ACC112 (cell line): ENCODE results near the gene SELENOV.

Experiments
- H2AFZ ChIP-seq: fragments of 200-600 bp; sonication (generic); one replicate; pipeline ENCODE4 v1.6.0; 2017; ENCODE audit warnings: antibody characterized with exemption, low read length; ENCODE audit not compliant: unreplicated experiment
- H3K27ac ChIP-seq: fragments of 200-600 bp; sonication (generic); 2 replicates; pipeline ENCODE4 v1.5.1; 2014; ENCODE audit warnings: low read depth, mild to moderate bottlenecking, antibody characterized with exemption, low read length, moderate library complexity
- H3K27me3 ChIP-seq: fragments of 200-600 bp; sonication (generic); 2 replicates; pipeline ENCODE4 v1.6.1; 2014; ENCODE audit warnings: mild to moderate bottlenecking, antibody characterized with exemption, low read length, moderate library complexity, mixed read lengths; ENCODE audit not compliant: insufficient read depth
- H3K36me3 ChIP-seq: fragments of 200-600 bp; sonication (generic); 2 replicates; pipeline ENCODE4 v1.6.1; 2016; ENCODE audit warnings: mild to moderate bottlenecking, antibody characterized with exemption, low read length, moderate library complexity, mixed read lengths; ENCODE audit not compliant: insufficient read depth
- H3K4me1 ChIP-seq: fragments of 200-600 bp; sonication (generic); one replicate; pipeline ENCODE4 v1.6.1; 2016; ENCODE audit warnings: low read length, mixed read lengths; ENCODE audit not compliant: insufficient read depth, unreplicated experiment, control insufficient read depth
- H3K4me3 ChIP-seq: fragments of 200-600 bp; sonication (generic); 2 replicates; pipeline ENCODE4 v1.5.1; 2014; ENCODE audit warnings: mild to moderate bottlenecking, low read depth, low read length
- H3K79me2 ChIP-seq: fragments of 200-600 bp; sonication (generic); one replicate; pipeline ENCODE4 v1.6.0; 2016; ENCODE audit warnings: low read length; ENCODE audit not compliant: control insufficient read depth, unreplicated experiment, insufficient read depth

Gene SELENOV

DNA sequence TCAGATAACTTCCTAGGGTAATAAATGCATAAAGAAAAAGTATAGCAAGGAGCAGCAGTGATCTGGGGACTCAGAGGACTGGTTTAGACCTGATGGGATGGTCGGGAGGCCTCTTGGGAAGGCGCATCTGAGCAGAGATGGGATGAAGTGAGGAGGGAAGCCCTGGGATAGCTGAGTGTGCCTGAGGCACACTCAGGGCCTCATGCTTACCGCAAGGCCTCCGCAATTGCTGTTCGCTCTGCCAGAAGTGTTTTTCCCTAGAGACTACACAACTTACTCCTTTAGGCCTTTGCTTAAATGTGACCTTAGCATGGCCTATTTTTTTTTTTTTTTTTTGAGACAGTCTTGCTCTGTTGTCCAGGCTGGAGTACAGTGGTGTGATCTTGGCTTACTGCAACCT lies 20.3 kb upstream of the SELENOV start:
- no peak overlapping the region for H3K4me3 ChIP-seq
- H3K4me1 ChIP-seq: peaks cover 5% of the 10 kb centered on the region
- H3K79me2 ChIP-seq: no peaks in the 10 kb centered on the region
- no peak overlapping the region for H3K27ac ChIP-seq
- no peak overlapping the region for H2AFZ ChIP-seq
- H3K27me3 ChIP-seq: peaks cover 19% of the 10 kb centered on the region
- no peaks in the 10 kb centered on the region for H3K36me3 ChIP-seq

GRCh38 chr19:39496063-39496462 lies 18.9 kb upstream of the SELENOV start:
- no peaks in the 10 kb centered on the region for H3K79me2 ChIP-seq
- H3K4me3 ChIP-seq: no peak overlapping the region
- peaks cover 30% of the 10 kb centered on the region for H3K27me3 ChIP-seq
- H2AFZ ChIP-seq: no peak overlapping the region
- no peak overlapping the region for H3K27ac ChIP-seq
- no peaks in the 10 kb centered on the region for H3K36me3 ChIP-seq
- peaks cover 5% of the 10 kb centered on the region for H3K4me1 ChIP-seq

- no peak overlapping the region for H3K27ac ChIP-seq
- peaks cover 30% of the 10 kb centered on the region for H3K27me3 ChIP-seq
- H3K36me3 ChIP-seq: no peaks in the 10 kb centered on the region
- H2AFZ ChIP-seq: peak overlapping the region; percentile 50
- no peaks in the 10 kb centered on the region for H3K79me2 ChIP-seq
- peak overlapping the region; percentile 69; the same call in 1 of the 2 replicates for H3K4me3 ChIP-seq
- H3K4me1 ChIP-seq: peaks cover 5% of the 10 kb centered on the region
These were observed 17.3 kb upstream of the SELENOV start for GRCh38 chr19:39497701-39497995.

- Histone ChIP-seq H3K27me3 (peaks cover 30% of the 10 kb centered on the region), H3K4me3 (peak overlapping the region; percentile 69), H3K36me3 (no peaks in the 10 kb centered on the region), H2AFZ (peak overlapping the region; percentile 50), H3K4me1 (peaks cover 5% of the 10 kb centered on the region), H3K27ac (no peak overlapping the region), H3K79me2 (no peaks in the 10 kb centered on the region)
These were observed 16.7 kb upstream of the SELENOV start for GRCh38 chr19:39497996-39498797.

DNA sequence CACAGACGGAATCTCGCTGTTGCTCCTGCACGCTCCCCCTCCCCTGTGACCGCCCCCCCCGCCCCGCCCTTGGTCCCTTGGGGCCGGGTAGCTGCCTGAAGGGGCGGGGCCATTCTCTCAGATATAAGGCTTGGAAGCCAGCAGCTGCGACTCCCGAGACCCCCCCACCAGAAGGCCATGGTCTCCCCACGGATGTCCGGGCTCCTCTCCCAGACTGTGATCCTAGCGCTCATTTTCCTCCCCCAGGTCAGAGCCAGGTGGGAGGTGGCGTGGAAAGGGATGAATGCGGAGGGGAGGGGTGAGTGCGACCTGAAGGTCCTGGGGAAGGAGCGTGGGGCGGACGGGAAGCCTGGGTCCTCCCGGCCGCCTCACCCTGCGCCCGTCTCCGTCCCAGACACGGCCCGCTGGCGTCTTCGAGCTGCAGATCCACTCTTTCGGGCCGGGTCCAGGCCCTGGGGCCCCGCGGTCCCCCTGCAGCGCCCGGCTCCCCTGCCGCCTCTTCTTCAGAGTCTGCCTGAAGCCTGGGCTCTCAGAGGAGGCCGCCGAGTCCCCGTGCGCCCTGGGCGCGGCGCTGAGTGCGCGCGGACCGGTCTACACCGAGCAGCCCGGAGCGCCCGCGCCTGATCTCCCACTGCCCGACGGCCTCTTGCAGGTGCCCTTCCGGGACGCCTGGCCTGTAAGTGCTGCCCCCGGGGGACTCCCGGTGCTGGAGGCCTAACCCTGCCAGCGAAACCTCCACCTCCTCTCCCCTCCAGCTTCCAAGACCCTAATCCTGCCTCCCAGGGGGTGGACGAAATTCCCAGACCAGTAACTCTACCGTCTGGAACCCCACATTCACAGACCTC lies 15.9 kb upstream of the SELENOV start, which contains the start of gene DLL3:
Gene DLL3, plus strand, starts transcription at position 150 of the 845 bp plus-strand sequence. Its CDS starts 28 bp downstream, at position 178.
- Histone ChIP-seq H3K79me2 (no peaks in the 10 kb centered on the region), H3K27me3 (peaks cover 30% of the 10 kb centered on the region), H3K4me3 (peak within 1 kb of the TSS; percentile 69), H2AFZ (peak within 1 kb of the TSS; percentile 50), H3K36me3 (no peaks in the 10 kb centered on the region), H3K27ac (no peak within 1 kb of the TSS), H3K4me1 (peaks cover 5% of the 10 kb centered on the region)

DNA sequence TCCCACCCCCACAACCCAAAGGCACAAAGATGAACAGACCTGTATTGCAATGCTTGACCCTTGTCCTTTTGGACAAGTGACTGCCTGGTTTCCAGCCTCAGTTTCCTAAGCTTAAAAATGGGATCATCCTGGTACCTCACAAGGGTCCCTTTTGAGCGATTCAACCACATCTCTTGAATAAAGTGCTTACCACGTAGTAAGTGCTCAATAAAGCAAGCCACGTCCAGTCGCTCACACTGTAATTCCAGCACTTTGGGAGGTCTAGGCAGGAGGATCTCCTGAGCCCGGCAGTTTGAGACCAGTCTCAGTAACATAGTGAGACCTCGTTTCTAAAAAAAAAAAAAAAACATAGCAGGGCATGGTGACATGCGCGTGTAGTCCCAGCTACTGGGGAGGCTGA lies 15.0 kb upstream of the SELENOV start:
- Histone ChIP-seq H3K27me3 (peaks cover 30% of the 10 kb centered on the region), H3K36me3 (no peaks in the 10 kb centered on the region), H3K79me2 (no peaks in the 10 kb centered on the region), H2AFZ (no peak overlapping the region), H3K4me1 (peaks cover 5% of the 10 kb centered on the region), H3K4me3 (no peak overlapping the region), H3K27ac (no peak overlapping the region)

- Histone ChIP-seq H3K79me2 (no peaks in the 10 kb centered on the region), H3K27me3 (peaks cover 30% of the 10 kb centered on the region), H3K4me3 (no peak overlapping the region)
These were observed 14.4 kb upstream of the SELENOV start for GRCh38 chr19:39500543-39500942.

GRCh38 chr19:39501340-39501739 lies 13.6 kb upstream of the SELENOV start:
- Histone ChIP-seq H3K4me3 (no peak overlapping the region), H3K36me3 (no peaks in the 10 kb centered on the region), H2AFZ (no peak overlapping the region), H3K27ac (no peak overlapping the region), H3K27me3 (peaks cover 30% of the 10 kb centered on the region), H3K4me1 (peaks cover 5% of the 10 kb centered on the region), H3K79me2 (no peaks in the 10 kb centered on the region)

More at GRCh38 chr19:39500543-39500942, 14.4 kb upstream of the SELENOV start:
- H3K36me3 ChIP-seq: no peaks in the 10 kb centered on the region
- H2AFZ ChIP-seq: no peak overlapping the region
- H3K4me1 ChIP-seq: peaks cover 5% of the 10 kb centered on the region
- H3K27ac ChIP-seq: no peak overlapping the region

GRCh38 chr19:39502640-39503417 lies 12.1 kb upstream of the SELENOV start:
- H3K27ac ChIP-seq: no peak overlapping the region
- peaks cover 5% of the 10 kb centered on the region for H3K4me1 ChIP-seq
- H3K36me3 ChIP-seq: no peaks in the 10 kb centered on the region
- no peaks in the 10 kb centered on the region for H3K79me2 ChIP-seq
- peaks cover 27% of the 10 kb centered on the region for H3K27me3 ChIP-seq
- H3K4me3 ChIP-seq: peak overlapping the region; percentile 54; the same call in 1 of the 2 replicates
- peak overlapping the region; percentile 33 for H2AFZ ChIP-seq

DNA sequence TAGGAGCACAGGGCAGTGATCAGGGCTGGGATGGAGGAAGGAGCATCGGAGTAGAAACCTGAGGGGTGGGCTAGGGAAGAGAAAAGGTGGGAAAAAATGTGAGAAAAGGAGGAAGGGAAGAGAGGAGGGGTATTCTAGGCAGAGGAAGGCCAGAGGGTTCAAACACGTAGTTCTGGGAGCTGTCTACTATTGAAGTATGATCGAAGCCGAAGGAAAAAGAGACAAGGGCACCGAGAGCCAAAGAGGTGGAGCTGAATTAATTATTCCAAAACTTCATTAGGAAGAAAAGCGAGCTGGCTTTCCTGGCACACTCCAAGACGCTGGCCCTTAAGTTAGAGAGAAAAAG lies 8.4 kb upstream of the SELENOV start:
- H3K4me3 ChIP-seq: peak overlapping the region; percentile 81

More for the DNA sequence above, 8.4 kb upstream of the SELENOV start:
- Histone ChIP-seq H2AFZ (peak overlapping the region; percentile 6), H3K27me3 (no peaks in the 10 kb centered on the region), H3K4me1 (no peaks in the 10 kb centered on the region), H3K79me2 (no peaks in the 10 kb centered on the region), H3K27ac (no peak overlapping the region), H3K36me3 (no peaks in the 10 kb centered on the region)
